Hepatic stellate cell (primary cell): ENCODE results near the gene FAM20B.
"Not testable (repeated sequence)": the region's sequence is repeated elsewhere in the genome, so short reads cannot be mapped to it uniquely, and the experiment has no call there.

Experiments used
- DNase-seq: peaks from one replicate; pipeline ENCODE4 v3.0.0; 2011; ENCODE audit warnings: low spot score

The FAM20B gene

GRCh38 chr1:179023946-179024650 lies 1.6 kb upstream of the FAM20B start:
- no peak for DNase-seq

- DNase-seq: peak; percentile 69
These were observed 500 bp downstream of the FAM20B start for GRCh38 chr1:179025975-179026812.

GRCh38 chr1:179026813-179027669 lies 1.3 kb downstream of the FAM20B start:
- no peak for DNase-seq

GRCh38 chr1:179029321-179029759 lies 3.6 kb downstream of the FAM20B start:
- no peak for DNase-seq

- no peak for DNase-seq
These were observed 4.4 kb downstream of the FAM20B start for GRCh38 chr1:179030130-179030529.

- DNase-seq: no peak
These were observed 5.0 kb downstream of the FAM20B start for GRCh38 chr1:179030683-179031082.

GRCh38 chr1:179031284-179031683 lies 5.6 kb downstream of the FAM20B start:
- DNase-seq: no peak

- no peak for DNase-seq
These were observed 6.3 kb downstream of the FAM20B start for GRCh38 chr1:179031855-179032513.

- DNase-seq: peak; percentile 32
These were observed 9.0 kb downstream of the FAM20B start for GRCh38 chr1:179034720-179035119.

GRCh38 chr1:179036844-179037465 lies 11.3 kb downstream of the FAM20B start:
- no peak for DNase-seq

GRCh38 chr1:179038528-179039281 lies 13.0 kb downstream of the FAM20B start:
- no peak for DNase-seq

- not testable (repeated sequence) for DNase-seq
These were observed 13.9 kb downstream of the FAM20B start for GRCh38 chr1:179039502-179040174.

GRCh38 chr1:179040175-179040551 lies 14.5 kb downstream of the FAM20B start:
- not testable (repeated sequence) for DNase-seq

- DNase-seq: no peak
These were observed 16.4 kb downstream of the FAM20B start for GRCh38 chr1:179042087-179042486.

- no peak for DNase-seq
These were observed 17.0 kb downstream of the FAM20B start for GRCh38 chr1:179042700-179043099.

GRCh38 chr1:179043266-179043665 lies 17.6 kb downstream of the FAM20B start:
- no peak for DNase-seq

- no peak for DNase-seq
These were observed 18.2 kb downstream of the FAM20B start for GRCh38 chr1:179043907-179044306.

- no peak for DNase-seq
These were observed 21.3 kb downstream of the FAM20B start for GRCh38 chr1:179046808-179047635.

GRCh38 chr1:179047636-179047997 lies 21.9 kb downstream of the FAM20B start:
- DNase-seq: no peak
